GM19372 (cell line): ENCODE results near the gene TGDS.
"Not testable (repeated sequence)": the region's sequence is repeated elsewhere in the genome, so short reads cannot be mapped to it uniquely, and the experiment has no call there.

Experiments used
- ATAC-seq: cut with Tn5 transposase; IDR thresholded peaks from one replicate; pipeline ENCODE4 v1.9.1; 2021; ENCODE audit warnings: mild to moderate bottlenecking, low read depth, moderate library complexity; ENCODE audit not compliant: unreplicated experiment

Gene TGDS, protein sequence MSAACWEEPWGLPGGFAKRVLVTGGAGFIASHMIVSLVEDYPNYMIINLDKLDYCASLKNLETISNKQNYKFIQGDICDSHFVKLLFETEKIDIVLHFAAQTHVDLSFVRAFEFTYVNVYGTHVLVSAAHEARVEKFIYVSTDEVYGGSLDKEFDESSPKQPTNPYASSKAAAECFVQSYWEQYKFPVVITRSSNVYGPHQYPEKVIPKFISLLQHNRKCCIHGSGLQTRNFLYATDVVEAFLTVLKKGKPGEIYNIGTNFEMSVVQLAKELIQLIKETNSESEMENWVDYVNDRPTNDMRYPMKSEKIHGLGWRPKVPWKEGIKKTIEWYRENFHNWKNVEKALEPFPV

DNA sequence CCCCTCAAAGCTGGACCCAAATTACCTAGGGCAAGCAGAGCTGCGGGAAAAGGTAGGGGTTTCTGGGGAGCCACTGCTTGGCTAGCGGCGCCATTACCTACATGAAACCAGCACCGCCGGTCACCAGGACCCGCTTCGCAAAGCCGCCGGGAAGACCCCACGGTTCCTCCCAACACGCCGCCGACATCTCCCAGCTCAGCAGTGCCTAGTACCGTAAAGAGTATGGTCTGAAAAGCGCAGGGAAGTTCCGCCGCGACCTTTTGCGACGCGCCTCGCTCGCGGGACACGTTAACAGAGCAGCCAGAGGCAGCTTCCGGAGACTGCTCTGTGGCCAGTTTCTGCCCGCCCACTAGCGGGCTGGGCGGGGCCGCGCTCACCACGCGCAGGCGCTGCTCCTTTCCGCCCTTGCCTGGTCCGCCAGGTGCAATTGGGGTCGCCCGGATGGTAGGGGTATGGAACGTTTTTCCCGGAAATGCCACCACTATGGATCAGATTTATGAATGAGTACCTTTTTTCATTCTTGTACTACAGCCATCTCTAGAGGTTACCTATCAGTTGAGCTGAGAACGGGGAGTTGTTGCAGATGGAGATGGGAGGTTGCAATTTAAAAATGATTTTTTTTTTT, at the start of gene TGDS:
Gene TGDS (minus strand): TSS at position 203 of the 625 bp plus-strand sequence. CDS start 16 bp downstream, at position 187.
- ATAC-seq: peak; percentile 96

DNA sequence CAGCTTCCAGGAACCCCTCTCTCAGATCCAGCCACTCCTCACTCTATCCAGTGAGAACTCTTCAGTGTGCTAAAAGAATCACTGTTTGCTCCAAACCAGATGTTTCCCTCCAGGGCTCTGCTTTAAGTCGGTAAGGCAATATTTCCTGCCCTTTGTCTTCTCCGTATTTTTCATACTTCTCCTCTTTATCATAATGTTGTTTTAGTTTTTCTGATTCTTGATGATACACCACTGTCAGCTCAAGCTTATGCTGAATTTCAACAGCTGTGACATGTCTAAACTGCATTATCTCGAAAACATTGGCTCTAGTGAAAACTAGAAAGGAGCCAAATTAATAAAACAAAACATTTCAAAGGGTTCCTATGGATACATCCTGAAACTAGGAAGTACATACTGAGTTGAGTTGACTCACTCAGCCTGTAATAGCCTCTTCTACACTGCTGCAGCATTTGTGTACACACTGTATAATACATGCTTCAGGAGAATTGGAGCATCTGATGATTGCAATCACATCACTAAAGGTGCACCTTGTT, 45.5 kb upstream of the TGDS start:
- no peak for ATAC-seq

DNA sequence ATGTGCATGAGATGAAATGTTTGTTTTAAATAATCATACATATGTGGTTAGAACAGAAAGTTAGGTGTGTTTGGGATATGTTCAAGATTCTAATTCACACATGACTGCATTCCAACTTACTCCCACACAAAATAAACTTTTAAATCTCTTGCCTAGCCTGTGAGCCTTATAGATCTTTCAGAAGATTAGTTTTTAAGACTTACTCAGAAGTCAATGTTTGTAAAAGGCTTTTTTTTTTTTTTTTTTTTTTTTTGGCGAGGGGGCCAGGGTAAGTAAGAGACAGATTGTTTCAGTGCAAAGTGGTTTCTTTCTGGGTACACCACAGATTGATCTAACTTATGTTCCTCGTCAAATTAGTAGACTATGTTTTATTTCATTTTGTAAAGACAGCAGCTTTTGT, 44.8 kb upstream of the TGDS start:
- ATAC-seq: no peak

DNA sequence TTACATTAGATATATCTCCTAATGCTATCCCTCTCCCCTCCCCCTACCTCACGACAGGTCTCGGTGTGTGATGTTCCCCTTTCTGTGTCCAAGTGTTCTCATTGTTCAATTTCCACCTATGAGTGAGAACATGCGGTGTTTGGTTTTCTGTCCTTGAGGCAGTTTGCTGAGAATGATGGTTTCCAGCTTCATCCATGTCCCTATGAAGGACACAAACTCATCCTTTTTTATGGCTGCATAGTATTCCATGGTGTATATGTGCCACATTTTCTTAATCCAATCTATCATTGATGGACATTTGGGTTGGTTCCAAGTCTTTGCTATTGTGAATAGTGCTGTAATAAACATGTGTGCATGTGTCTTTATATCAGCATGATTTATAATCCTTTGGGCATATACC, 41.7 kb upstream of the TGDS start:
- ATAC-seq: not testable (repeated sequence)

GRCh38 chr13:94636942-94637578, 41.1 kb upstream of the TGDS start:
- ATAC-seq: no peak

DNA sequence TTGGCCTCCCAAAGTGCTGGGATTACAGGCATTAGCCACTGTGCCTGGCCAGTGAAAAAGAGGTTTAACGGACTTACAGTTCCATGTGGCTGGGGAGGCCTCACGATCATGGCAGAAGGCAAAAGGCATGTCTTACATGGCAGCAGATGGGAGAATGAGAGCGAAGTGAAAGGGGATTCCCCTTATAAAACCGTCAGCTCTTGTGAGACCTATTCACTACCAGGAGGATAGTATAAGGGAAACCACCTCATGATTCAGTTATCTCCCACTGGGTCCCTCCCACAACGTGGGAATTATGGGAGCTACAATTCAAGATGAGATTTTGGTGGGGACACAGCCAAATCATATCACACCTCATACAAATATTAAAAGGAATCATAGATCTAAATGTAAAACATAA, 40.1 kb upstream of the TGDS start:
- not testable (repeated sequence) for ATAC-seq

- no peak for ATAC-seq
Measured at GRCh38 chr13:94632226-94632980, 36.5 kb upstream of the TGDS start.

GRCh38 chr13:94630858-94631257, 34.9 kb upstream of the TGDS start:
- no peak for ATAC-seq

DNA sequence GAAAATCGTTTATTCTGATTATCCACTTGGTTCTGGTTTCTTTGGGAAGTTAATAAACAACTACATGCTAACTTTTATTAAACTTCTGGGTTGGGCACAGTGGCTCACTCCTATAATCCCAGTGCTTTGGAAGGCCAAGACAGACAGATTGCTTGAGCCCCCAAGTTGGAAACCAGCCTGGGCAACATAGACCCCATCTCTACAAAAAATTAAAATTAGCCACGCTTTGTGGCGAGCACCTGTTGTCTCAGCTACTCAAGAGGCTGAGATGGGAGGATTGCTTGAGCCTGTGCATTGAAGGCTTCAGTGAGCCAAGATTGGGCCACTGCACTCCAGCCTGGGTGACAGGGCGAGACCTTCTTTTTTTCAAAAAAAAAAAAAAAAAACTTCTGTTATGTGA, 27.4 kb upstream of the TGDS start:
- ATAC-seq: no peak

DNA sequence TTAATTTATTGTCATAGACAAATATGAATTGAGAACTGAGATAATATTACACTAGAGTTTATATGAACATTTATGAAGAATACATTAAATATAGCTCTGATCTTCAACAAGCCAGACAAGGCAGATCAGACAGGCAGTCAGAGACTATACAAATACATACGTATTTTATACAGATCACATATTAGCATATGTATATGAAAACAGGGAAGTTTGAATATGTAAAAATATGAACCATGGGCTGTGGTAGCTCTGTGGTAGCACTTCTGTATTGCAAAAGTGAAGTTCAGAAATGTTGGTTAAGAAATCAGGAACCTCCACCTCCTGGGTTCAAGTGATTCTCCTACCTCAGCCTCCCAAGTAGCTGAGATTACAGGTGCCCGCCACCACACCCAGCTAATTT, 26.4 kb upstream of the TGDS start:
- ATAC-seq: no peak

DNA sequence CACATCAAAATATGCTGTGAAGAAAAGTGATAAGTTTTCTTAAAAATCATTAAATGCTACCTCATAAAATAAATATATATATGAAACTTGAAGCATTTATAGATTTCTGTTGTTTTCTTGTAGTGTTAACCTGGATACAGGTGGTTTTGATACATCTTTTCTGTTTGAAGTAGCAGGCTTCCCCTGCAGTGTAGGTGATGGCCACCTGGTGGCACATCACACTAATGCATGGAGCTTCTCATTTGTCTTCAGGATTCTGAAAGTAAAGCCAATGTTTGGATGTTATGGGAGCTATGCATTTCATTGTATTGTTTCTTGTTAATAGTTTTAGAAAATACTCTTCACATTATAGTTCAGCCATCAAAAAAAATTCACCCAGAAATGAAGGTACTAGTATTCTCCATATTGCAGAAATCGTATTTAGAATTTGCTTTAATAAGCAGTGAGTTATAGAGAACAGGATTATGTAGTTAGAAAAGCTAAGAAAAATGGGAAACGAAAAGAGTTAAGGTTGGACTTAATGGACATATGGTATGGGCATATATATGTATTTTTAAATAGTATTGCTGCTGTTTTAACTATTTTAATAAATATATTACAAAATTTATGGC, 24.4 kb upstream of the TGDS start:
- peak; percentile 85 for ATAC-seq

DNA sequence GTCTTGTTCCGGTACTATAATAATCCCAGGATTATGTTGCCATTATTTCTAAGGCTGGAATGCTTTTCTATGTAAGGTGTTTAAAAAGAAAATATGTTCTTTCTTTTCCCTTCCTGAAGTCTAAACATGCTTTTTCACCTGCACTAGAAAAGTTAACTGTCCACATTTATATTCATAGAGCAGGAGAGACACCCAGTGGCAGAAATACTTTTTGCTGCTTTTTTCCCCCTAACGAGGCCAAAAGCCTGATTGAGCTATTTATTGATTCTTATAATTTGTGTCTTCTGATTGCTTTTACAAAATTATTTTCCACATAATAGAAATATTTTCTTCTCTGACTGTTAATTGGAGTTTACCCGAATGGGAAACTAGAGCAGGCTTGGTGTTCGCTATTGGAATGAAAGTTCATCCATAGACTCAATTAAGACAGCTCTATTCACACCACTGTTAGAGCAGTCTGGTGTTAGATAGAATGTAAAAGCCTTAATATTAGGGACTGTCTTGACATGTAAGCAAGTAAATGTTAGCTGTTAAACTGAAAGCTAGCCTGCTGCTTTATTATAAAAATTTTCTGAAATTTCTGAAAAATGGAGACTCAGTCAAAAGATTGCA, 21.5 kb upstream of the TGDS start:
- ATAC-seq: peak; percentile 63

GRCh38 chr13:94613051-94613450, 17.1 kb upstream of the TGDS start:
- no peak for ATAC-seq

DNA sequence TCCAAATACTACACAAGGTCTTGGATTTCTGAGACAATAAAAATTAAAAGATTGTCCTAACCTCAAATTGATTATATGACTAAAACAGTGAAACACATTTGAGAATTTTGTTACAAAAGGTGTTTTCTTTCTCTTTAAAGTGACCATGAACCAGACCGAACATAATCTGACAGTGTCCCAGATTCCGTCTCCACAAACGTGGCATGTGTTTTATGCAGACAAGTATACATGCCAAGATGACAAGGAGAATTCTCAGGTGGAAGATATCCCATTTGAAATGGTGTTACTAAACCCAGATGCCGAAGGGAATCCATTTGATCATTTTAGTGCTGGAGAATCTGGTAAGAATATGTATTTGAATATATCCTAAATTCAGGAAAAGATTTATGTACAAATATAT, 16.1 kb upstream of the TGDS start:
- no peak for ATAC-seq

DNA sequence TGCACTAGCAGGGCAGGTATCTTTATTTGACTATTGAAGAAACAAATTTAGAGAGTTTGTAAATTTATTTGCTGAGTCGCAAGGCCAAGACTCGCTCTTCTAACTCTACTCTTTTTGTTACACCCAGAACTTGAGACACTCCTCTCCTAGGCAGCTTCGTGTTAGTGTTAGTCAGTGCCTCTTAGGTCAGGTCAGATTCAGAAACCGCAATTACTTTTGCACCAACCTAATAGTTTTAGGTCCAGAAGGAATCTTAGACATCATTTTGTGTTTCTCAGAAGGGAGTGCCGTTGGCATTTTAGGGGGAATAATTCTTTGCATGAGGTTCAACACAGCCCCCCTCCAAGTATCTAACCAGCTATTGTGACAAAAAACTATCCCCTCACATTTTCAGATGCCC, 14.5 kb upstream of the TGDS start:
- no peak for ATAC-seq

GRCh38 chr13:94609196-94609595, 13.2 kb upstream of the TGDS start:
- no peak for ATAC-seq

DNA sequence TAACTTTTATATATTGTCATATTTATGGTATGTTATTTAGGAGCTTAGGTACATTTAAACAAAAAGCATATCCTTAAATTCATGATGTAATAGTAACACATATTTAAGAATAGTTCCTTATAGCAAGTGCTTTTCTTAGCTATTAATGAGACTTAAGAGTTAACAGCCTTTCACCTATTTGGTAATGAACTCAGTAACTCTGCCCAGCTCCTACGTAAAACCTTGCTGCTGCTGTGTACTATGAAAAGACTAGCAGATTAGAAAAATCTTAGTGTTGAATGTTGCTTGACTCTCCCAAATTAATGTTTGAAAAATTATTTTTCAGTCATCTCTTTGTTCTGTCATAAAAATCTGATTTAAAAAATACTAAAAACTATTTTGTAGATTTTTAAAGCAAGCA, 12.6 kb upstream of the TGDS start:
- ATAC-seq: no peak

DNA sequence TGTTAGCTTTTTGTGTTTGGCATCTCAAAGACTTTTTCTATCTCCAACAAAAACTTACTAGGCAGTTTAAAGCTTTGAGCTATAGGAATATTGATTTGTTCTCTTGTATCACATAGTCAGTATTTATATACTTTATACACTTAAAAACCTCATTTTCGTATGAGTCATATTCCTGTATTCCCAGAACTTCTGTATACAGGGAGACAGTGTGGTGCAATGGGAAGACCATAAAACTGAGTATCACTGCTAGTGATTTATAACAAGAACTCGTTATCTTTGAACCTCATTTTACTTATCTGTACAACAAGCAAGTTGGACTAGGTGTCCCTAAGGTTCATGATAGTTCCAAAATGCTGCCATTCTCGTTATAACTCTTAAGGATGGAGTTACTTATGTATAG, 12.0 kb upstream of the TGDS start:
- ATAC-seq: no peak

GRCh38 chr13:94607056-94607455, 11.1 kb upstream of the TGDS start:
- ATAC-seq: no peak

DNA sequence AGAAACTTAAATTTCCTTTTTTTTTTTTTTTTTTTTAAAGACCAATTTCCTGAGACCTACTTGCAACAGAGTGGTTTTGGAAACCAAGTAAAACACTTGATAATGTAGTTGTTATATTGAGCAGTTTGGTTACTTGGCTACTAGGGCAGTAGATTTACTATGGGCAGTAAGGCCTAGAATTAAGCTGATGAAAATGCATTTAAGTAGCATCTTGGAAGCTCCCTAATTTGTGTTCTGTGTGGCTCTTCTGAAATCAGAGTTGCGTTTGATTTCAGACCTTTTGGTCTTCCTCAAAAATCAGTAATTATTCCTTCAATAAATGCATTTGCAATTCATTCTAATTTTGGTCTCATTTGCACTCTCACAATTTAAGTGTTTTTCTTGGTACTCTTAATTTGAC, 6.5 kb upstream of the TGDS start:
- ATAC-seq: no peak
